Measurements from ENCODE around the gene POLG.

DNA sequence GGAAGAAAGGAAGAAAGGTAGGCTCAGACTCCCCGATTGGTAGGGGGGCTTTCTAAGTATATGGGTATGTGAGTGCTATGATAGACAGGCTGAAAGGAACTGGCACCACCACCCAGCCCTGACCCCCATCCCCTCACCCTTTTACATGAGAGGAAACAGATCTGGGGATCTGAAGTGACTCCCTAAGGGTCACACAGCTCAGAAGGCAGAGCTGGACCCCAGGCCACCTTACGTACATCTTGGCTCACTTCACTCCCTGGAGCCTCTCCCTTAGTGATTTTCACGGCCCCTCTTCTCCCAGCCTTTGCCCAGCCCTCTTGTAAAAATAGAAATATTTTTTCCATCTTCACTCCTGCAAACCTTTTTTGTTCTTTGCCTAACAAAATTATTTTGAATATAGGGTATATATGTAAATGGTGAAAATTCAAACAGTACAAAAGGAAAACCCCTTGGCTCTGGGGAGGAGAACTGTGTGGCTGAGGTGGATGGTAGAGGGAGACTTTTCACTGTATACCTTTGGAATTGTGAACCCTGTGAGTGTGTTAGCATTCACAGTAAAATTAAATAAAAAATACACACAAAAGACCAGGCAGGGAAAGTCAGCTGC lies 34.8 kb upstream of the POLG start:
- TF ChIP-seq, protein P1, sequence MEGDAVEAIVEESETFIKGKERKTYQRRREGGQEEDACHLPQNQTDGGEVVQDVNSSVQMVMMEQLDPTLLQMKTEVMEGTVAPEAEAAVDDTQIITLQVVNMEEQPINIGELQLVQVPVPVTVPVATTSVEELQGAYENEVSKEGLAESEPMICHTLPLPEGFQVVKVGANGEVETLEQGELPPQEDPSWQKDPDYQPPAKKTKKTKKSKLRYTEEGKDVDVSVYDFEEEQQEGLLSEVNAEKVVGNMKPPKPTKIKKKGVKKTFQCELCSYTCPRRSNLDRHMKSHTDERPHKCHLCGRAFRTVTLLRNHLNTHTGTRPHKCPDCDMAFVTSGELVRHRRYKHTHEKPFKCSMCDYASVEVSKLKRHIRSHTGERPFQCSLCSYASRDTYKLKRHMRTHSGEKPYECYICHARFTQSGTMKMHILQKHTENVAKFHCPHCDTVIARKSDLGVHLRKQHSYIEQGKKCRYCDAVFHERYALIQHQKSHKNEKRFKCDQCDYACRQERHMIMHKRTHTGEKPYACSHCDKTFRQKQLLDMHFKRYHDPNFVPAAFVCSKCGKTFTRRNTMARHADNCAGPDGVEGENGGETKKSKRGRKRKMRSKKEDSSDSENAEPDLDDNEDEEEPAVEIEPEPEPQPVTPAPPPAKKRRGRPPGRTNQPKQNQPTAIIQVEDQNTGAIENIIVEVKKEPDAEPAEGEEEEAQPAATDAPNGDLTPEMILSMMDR (IDR thresholded peaks at IDR 0.05) = no peak
- TF ChIP-seq GABPA (IDR thresholded peaks at IDR 0.05; ENCODE audit: low read depth) = no peak
- TF ChIP-seq EZH2phosphoT487 (IDR thresholded peaks at IDR 0.05; ENCODE audit: borderline replicate concordance, low read depth) = no peak
- TF ChIP-seq, protein P2, sequence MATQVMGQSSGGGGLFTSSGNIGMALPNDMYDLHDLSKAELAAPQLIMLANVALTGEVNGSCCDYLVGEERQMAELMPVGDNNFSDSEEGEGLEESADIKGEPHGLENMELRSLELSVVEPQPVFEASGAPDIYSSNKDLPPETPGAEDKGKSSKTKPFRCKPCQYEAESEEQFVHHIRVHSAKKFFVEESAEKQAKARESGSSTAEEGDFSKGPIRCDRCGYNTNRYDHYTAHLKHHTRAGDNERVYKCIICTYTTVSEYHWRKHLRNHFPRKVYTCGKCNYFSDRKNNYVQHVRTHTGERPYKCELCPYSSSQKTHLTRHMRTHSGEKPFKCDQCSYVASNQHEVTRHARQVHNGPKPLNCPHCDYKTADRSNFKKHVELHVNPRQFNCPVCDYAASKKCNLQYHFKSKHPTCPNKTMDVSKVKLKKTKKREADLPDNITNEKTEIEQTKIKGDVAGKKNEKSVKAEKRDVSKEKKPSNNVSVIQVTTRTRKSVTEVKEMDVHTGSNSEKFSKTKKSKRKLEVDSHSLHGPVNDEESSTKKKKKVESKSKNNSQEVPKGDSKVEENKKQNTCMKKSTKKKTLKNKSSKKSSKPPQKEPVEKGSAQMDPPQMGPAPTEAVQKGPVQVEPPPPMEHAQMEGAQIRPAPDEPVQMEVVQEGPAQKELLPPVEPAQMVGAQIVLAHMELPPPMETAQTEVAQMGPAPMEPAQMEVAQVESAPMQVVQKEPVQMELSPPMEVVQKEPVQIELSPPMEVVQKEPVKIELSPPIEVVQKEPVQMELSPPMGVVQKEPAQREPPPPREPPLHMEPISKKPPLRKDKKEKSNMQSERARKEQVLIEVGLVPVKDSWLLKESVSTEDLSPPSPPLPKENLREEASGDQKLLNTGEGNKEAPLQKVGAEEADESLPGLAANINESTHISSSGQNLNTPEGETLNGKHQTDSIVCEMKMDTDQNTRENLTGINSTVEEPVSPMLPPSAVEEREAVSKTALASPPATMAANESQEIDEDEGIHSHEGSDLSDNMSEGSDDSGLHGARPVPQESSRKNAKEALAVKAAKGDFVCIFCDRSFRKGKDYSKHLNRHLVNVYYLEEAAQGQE (IDR thresholded peaks at IDR 0.05; ENCODE audit: low read depth, low read length) = no peak
- no peak for TF ChIP-seq SIN3A (IDR thresholded peaks at IDR 0.05; ENCODE audit: borderline replicate concordance, low read depth, low read length)
- TF ChIP-seq, protein P3, sequence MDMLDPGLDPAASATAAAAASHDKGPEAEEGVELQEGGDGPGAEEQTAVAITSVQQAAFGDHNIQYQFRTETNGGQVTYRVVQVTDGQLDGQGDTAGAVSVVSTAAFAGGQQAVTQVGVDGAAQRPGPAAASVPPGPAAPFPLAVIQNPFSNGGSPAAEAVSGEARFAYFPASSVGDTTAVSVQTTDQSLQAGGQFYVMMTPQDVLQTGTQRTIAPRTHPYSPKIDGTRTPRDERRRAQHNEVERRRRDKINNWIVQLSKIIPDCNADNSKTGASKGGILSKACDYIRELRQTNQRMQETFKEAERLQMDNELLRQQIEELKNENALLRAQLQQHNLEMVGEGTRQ (IDR thresholded peaks at IDR 0.05; ENCODE audit: borderline replicate concordance, low read depth, low read length) = no peak
- no peak for TF ChIP-seq RAD21 (IDR thresholded peaks at IDR 0.05; ENCODE audit: low read length)
- no peak for TF ChIP-seq SMC3 (IDR thresholded peaks at IDR 0.05; ENCODE audit: low read depth, low read length)

All from SK-N-SH (cell line).